ENCODE results near the gene TNFRSF6B.
"Not testable (repeated sequence)": the region's sequence is repeated elsewhere in the genome, so short reads cannot be mapped to it uniquely, and the experiment has no call there.

Gene TNFRSF6B

GRCh38 chr20:63663332-63664066 is 33.0 kb upstream of the TNFRSF6B start:
- no peak for DNase-seq

DNA sequence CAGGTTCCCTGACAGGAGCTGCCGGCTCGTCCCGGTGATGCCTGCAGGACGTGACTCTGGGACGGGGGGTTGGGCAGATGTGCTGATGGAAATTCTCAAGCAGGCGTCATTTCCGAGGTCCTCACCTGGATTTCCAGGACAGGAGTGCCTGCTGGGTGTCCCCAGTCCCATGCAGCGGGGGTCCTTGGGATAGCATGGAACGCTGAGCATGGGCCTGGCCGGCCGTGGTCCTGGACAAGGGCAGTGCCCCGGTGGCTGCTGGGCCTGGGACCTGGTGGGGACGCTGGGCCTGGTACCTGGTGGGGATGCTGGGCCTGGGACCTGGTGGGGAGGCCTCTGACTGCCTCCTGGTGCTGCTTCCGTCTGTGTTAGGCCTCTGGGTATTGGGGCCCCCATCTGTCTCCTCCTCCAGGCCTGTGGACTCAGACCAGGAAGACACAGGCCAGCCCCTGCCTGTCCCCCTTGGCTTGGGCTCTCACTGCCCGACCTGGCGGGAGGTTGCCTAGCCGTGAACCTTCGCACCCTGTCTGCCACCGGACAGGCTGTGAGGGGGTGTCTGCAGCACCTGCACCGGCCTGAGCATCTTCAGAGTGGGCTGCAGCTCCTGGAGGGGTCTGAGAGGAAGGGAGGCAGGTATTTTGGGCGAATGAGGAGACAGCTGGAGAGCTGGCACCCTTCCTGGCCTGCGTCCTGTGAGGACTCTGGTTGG is 32.2 kb upstream of the TNFRSF6B start:
- no peak for DNase-seq

DNA sequence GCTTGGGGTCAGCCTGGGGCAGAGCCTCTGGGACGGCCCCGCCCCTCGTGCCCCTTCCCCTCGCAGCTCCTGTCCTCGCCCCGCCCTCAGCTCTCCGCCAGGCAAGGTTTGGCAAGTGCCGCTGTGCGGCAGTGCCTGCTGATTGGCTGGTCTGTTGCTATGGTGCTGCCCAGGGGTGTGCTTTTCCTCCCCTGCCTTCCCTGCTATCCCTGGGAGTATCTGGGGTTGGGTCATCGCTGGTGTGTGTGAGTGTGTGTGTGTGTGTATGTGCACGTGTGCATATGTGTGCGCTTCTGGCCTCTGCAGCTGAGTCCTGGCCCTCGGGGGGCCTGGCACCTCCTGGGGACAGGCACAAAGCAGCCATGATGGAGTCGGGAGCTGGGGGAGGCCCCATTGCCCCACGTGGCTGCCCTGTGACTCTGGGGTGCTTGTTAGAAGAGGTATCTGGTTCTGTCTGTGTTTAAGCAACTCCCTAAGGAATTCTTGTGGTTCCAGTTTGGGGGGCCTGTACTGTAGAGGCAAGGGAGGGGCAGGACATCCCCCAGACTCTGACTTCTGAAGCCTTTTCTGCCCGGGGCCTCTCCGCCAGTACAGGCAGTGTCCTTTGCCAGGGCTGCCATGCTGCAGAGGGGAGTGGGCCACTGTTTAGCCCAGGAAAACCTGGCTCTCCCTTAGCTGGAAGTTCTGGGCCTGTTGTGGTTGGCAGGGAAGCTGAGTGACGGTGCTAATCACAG is 31.4 kb upstream of the TNFRSF6B start:
- no peak for DNase-seq

GRCh38 chr20:63665708-63666107 is 30.7 kb upstream of the TNFRSF6B start:
- no peak for DNase-seq

- no peak for DNase-seq
Observed at GRCh38 chr20:63667858-63668257, 28.6 kb upstream of the TNFRSF6B start.

GRCh38 chr20:63668351-63668750 is 28.1 kb upstream of the TNFRSF6B start:
- DNase-seq: no peak

- not testable (repeated sequence) for DNase-seq
Observed at GRCh38 chr20:63671695-63672094, 24.8 kb upstream of the TNFRSF6B start.

DNA sequence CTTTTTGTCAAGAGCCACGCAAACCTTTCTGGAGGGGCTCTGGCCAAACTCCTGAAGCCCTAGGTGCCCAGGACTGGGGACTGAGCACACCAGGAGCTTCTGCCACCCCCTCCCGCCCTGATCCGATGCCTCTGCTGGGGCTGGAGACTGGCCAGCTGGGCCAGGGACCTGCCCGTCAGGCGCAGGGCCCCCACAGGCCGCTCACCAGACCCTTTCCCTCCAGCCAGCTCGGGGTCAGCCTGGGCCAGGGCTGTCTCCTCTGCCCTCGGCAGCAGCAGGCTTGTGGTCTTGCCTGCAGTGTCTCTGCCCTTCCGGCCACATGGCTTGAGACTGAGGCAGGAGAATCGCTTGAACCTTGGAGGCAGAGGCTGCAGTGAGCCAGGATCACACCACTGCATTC is 23.8 kb upstream of the TNFRSF6B start:
- no peak for DNase-seq

GRCh38 chr20:63673951-63674350 is 22.5 kb upstream of the TNFRSF6B start:
- no peak for DNase-seq

DNA sequence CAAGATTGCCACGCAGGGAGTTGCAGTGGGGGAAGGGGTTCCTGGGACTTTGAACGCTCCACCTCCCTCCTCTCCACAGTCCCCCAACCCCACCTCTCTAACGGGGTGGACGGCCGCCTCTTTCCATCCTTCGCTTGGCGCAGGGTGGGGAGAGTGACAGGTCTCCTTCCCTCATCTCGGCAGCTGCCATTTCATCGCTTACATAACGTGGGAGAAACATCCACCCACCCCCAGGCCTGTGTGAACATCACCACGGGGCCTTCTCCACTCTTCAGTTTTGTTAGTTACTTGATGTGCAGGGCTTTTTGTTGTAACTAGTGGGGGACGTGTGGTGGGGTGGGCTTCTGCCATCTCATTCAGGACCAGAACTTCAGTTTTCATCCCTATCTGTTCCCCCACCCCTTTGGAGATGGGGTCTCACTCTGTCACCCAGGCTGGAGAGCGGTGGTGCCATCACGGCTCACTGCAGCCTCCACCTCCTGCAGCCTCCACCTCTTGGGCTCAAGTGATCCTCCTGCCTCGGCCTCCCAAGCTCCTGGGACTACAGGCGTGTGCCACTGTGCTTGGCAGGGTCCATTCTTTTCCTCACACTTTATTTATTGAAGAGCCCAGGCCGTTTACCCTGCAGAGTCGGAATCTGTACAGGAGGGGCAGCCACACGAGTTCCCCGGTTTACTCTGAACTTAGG is 20.6 kb upstream of the TNFRSF6B start:
- no peak for DNase-seq

DNA sequence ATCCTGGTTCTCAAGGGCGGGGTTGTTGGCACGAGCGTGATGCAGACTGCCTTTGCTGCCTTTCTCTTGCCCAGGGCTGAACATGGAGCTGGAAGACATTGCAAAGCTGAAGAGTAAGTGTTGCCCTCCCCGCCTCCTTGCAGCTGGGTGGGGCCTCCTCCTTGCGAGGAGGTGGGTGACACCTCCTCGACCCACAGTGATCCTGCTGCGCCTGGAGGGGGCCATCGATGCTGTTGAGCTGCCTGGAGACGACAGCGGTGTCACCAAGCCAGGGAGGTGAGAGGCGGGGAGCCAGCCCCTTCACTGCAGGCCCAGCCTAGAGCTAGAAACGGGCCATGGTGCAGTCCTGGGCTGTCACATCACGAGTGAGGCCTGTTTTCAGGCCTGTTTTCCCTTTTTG is 18.4 kb upstream of the TNFRSF6B start:
- DNase-seq: no peak

- no peak for DNase-seq
Observed at GRCh38 chr20:63678667-63679465, 17.6 kb upstream of the TNFRSF6B start.

- DNase-seq: no peak
Observed at GRCh38 chr20:63679799-63680305, 16.6 kb upstream of the TNFRSF6B start.

DNA sequence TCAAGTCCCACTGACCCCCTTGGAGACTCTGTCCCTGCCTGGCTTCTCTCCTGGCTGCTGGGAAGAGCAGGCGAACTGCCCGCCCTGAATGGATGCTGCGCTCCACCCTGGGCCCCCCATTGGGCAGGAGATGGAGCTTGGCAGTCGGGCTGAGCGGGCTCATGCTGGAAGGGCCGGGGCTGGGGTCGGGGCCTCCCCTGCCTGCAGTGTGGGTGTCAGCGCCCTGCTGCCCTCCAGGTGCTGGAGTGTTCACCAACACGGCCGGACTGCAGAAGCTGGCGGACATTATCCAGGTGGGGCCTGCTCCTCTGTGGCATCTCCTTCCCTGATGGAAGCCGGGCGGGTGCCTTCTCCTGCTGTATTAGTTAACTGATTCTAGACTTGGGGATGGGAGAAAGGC is 16.0 kb upstream of the TNFRSF6B start:
- no peak for DNase-seq

GRCh38 chr20:63680857-63681608 is 15.4 kb upstream of the TNFRSF6B start:
- no peak for DNase-seq

GRCh38 chr20:63681609-63682142 is 14.8 kb upstream of the TNFRSF6B start:
- no peak for DNase-seq

GRCh38 chr20:63682384-63683139 is 13.9 kb upstream of the TNFRSF6B start:
- DNase-seq: no peak

DNA sequence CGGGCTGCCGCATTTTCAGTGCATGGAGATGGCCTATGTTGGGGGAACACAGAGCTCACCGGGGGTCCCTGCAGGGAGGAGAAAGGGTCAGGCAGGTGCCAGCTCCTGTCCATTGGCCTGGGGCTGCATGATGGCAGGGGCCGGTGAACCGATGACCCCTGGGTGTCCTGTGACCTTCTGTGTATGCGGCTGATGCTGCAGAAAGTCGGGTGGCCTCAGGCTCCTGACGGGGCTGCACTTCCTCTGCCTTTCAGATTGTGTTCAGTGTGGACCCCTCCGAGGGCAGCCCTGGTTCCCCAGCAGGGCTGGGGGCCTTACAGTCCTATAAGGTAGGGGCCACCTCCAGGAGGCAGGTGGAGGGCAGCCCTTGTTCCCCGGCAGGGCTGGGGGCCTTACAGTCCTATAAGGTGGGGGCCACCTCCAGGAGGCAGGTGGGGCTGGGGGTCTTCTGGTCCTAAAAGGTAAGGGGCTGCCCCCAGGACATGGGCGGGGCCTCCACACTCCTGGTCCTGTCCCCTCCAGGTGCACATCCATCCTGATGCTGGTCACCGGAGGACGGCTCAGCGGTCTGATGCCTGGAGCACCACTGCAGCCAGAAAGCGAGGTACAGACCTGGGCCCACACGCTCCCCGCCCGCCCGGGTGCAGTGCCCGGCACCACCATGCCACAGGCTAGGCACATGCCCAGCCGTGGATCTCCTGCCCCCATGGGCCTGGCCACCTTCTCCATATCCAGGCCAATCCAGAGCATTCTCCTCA is 11.0 kb upstream of the TNFRSF6B start:
- no peak for DNase-seq

- no peak for DNase-seq
Observed at GRCh38 chr20:63686094-63686491, 10.4 kb upstream of the TNFRSF6B start.
